Measurements from ENCODE around the gene CADM3. TPM values are rescaled to one million over a fixed set of nuclear protein-coding genes. Genes with fewer than 3 reads are reported as not detected.

CADM3 gene
- total and polyA plus RNA-seq, 2 donors (not counting 1 experiment from before 2014, with no cell fraction given) = 0.32 to 0.33 TPM

- Histone ChIP-seq H3K9ac (ENCODE audit: low read length) (no peak overlapping the region), H3K27me3 (replicated peaks in 1 of 4; ENCODE audit: control extremely low read depth in 1 of 4, control insufficient read depth in 3 of 4, insufficient read depth in 4 of 4, low read length in 3 of 4) (peaks cover 0 to 3% (median 1%) of the 10 kb centered on the region in 4 experiments), H3K79me2 (ENCODE audit: control insufficient read depth, insufficient read depth, low read length) (peaks cover 3% of the 10 kb centered on the region), H2AFZ (ENCODE audit: insufficient read depth, low read depth, low read length, poor library complexity, severe bottlenecking) (no peak overlapping the region), H4K20me1 (ENCODE audit: control insufficient read depth, insufficient read depth, low read length, poor library complexity, severe bottlenecking) (no peaks in the 10 kb centered on the region), H3K4me2 (replicated peaks; ENCODE audit: low read depth, low read length, poor library complexity, severe bottlenecking) (no peak overlapping the region), H3K36me3 (replicated peaks in 1 of 2; ENCODE audit: control extremely low read depth in 1 of 2, control insufficient read depth in 1 of 2, extremely low read depth in 1 of 2, insufficient read depth in 2 of 2, low read length in 1 of 2) (no peaks in the 10 kb centered on the region), H3K27ac (ENCODE audit: low read length in 2 of 2) (no peak overlapping the region), H3K9me3 (ENCODE audit: control extremely low read depth in 1 of 3, control insufficient read depth in 2 of 3, insufficient read depth in 1 of 3, low read length in 2 of 3) (no peaks in the 10 kb centered on the region), H3K4me3 (ENCODE audit: control extremely low read depth in 1 of 5, extremely low read depth in 1 of 5, insufficient read depth in 1 of 5, low read depth in 2 of 5, low read length in 4 of 5) (no peak overlapping the region), H3K4me1 (ENCODE audit: control insufficient read depth in 2 of 2, insufficient read depth in 2 of 2, low read length in 2 of 2) (no peaks in the 10 kb centered on the region)
- no peak for TF ChIP-seq EZH2 (IDR thresholded peaks at IDR 0.05; ENCODE audit: borderline replicate concordance, insufficient read depth, low read depth, low read length, poor library complexity, severe bottlenecking)
- TF ChIP-seq, protein P1, sequence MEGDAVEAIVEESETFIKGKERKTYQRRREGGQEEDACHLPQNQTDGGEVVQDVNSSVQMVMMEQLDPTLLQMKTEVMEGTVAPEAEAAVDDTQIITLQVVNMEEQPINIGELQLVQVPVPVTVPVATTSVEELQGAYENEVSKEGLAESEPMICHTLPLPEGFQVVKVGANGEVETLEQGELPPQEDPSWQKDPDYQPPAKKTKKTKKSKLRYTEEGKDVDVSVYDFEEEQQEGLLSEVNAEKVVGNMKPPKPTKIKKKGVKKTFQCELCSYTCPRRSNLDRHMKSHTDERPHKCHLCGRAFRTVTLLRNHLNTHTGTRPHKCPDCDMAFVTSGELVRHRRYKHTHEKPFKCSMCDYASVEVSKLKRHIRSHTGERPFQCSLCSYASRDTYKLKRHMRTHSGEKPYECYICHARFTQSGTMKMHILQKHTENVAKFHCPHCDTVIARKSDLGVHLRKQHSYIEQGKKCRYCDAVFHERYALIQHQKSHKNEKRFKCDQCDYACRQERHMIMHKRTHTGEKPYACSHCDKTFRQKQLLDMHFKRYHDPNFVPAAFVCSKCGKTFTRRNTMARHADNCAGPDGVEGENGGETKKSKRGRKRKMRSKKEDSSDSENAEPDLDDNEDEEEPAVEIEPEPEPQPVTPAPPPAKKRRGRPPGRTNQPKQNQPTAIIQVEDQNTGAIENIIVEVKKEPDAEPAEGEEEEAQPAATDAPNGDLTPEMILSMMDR (IDR thresholded peaks at IDR 0.05) = no peak
- WGBS (ENCODE audit: insufficient coverage) = no CpG with 5 or more reads among the region's 2 CpGs
- intact Hi-C loops (cut with micrococcal nuclease) = no loop called here
- ATAC-seq (ENCODE audit: low read depth) (no peak), DNase-seq (no peak)
- Mint-ChIP-seq H3K27ac (no peak overlapping the region), H3K9me3 (ENCODE audit: insufficient read depth) (no peaks in the 10 kb centered on the region), H3K4me3 (no peak overlapping the region), H3K4me1 (peaks cover 11% of the 10 kb centered on the region), H3K27me3 (no peaks in the 10 kb centered on the region)
- ChIA-PET CTCF (no interaction called here), POLR2A (no interaction called here)
These were observed 9.1 kb downstream of the CADM3 start for GRCh38 chr1:159180516-159180915.

GRCh38 chr1:159181328-159182024, 10.1 kb downstream of the CADM3 start:
- no peaks in the 10 kb centered on the region for H3K4me1 ChIP-seq (ENCODE audit: control insufficient read depth in 2 of 2, insufficient read depth in 2 of 2, low read length in 2 of 2)
- H3K36me3 ChIP-seq (replicated peaks in 1 of 2; ENCODE audit: control extremely low read depth in 1 of 2, control insufficient read depth in 1 of 2, extremely low read depth in 1 of 2, insufficient read depth in 2 of 2, low read length in 1 of 2) = no peaks in the 10 kb centered on the region
- no peak overlapping the region for H3K4me3 ChIP-seq (ENCODE audit: control extremely low read depth in 1 of 5, extremely low read depth in 1 of 5, insufficient read depth in 1 of 5, low read depth in 2 of 5, low read length in 4 of 5)
- DNase-seq (no peak), ATAC-seq (ENCODE audit: low read depth) (no peak)
- H3K4me1 Mint-ChIP-seq = peaks cover 19% of the 10 kb centered on the region
- no peaks in the 10 kb centered on the region for H3K27me3 Mint-ChIP-seq
- H3K4me2 ChIP-seq (replicated peaks; ENCODE audit: low read depth, low read length, poor library complexity, severe bottlenecking) = no peak overlapping the region
- TF ChIP-seq EZH2 (IDR thresholded peaks at IDR 0.05; ENCODE audit: borderline replicate concordance, insufficient read depth, low read depth, low read length, poor library complexity, severe bottlenecking) = no peak
- TF ChIP-seq, protein P1 (IDR thresholded peaks at IDR 0.05) = no peak
- POLR2A ChIA-PET = no interaction called here
- no peaks in the 10 kb centered on the region for H3K9me3 ChIP-seq (ENCODE audit: control extremely low read depth in 1 of 3, control insufficient read depth in 2 of 3, insufficient read depth in 1 of 3, low read length in 2 of 3)
- 49% methylated on average over 2 of the region's 4 CpGs for WGBS (ENCODE audit: insufficient coverage)
- no peaks in the 10 kb centered on the region for H4K20me1 ChIP-seq (ENCODE audit: control insufficient read depth, insufficient read depth, low read length, poor library complexity, severe bottlenecking)
- peaks cover 3% of the 10 kb centered on the region for H3K79me2 ChIP-seq (ENCODE audit: control insufficient read depth, insufficient read depth, low read length)
- H3K9ac ChIP-seq (ENCODE audit: low read length) = no peak overlapping the region
- no peak overlapping the region for H3K4me3 Mint-ChIP-seq
- H2AFZ ChIP-seq (ENCODE audit: insufficient read depth, low read depth, low read length, poor library complexity, severe bottlenecking) = no peak overlapping the region
- CTCF ChIA-PET = interaction anchor here (0.9 kb wide), 1 partner anchor 32 kb away, joined by 3 read pairs; no protein-coding TSS in a partner anchor
- no peaks in the 10 kb centered on the region for H3K9me3 Mint-ChIP-seq (ENCODE audit: insufficient read depth)
- H3K27ac Mint-ChIP-seq = no peak overlapping the region
- H3K27me3 ChIP-seq (replicated peaks in 1 of 4; ENCODE audit: control extremely low read depth in 1 of 4, control insufficient read depth in 3 of 4, insufficient read depth in 4 of 4, low read length in 3 of 4) = peaks cover 0 to 3% (median 0%) of the 10 kb centered on the region in 4 experiments
- no peak overlapping the region for H3K27ac ChIP-seq (ENCODE audit: low read length in 2 of 2)
- intact Hi-C loops (cut with micrococcal nuclease) = no loop called here
